Measurements from ENCODE around the gene PRR29.

PRR29 gene

DNA sequence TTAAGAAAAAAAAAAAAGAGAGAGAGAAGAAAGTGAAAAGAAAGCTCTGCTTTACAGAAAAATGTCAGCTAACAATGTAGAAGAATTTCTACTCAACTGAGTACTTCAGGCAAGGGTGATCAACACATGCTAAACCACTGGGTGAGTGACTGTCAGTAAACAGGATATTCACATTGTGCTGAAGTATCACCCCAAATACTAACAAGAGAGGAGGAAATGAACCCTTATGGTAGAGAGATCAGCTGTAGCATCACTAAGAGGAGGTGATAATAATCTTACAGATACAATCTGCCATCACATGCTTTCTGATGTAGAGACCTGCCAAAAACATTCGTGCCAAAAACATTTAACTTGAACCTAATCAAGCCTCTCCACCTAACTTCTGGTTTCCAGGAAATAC lies 53.0 kb downstream of the PRR29 start:
- no peak for DNase-seq

DNA sequence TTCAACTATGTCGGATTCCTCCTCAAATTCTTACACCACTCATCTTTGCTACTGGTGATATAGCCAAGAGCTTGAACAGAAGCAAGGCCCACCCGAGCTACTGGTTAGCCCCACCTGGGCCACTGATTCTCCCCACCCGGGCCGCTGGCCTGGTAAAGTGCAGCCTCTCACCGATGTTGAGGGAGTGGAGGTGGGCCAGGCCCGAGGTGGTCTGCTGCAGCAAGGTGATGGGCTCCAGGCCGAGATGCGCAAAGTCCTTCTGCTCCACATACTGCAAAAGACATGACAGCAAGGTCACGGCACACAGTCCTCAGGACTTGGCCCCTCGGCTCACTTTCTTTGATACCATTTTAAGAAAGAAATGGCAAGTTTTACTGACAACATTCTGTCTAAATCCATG lies 55.0 kb downstream of the PRR29 start:
- no peak for DNase-seq
